ENCODE results near the gene C1QTNF9. TPM values are rescaled to one million over a fixed set of nuclear protein-coding genes. Genes with fewer than 3 reads are reported as not detected.
A peak's percentile ranks its signal among the peaks of the same experiment; 100 is the strongest.
"Not testable (repeated sequence)": the region's sequence is repeated elsewhere in the genome, so short reads cannot be mapped to it uniquely, and the experiment has no call there.

Gene C1QTNF9
- polyA plus RNA-seq, 1 donor (not counting 4 experiments of a cell fraction or from before 2014, with no cell fraction given) = not detected

GRCh38 chr13:24348385-24348784 is 39.0 kb downstream of the C1QTNF9 start:
- Histone ChIP-seq H3K79me2 (ENCODE audit: control insufficient read depth, insufficient read depth, low read length) (no peaks in the 10 kb centered on the region), H3K9ac (ENCODE audit: control insufficient read depth, extremely low read depth, insufficient read depth, low read length) (no peak overlapping the region), H3K27me3 (ENCODE audit: control insufficient read depth, extremely low read depth, insufficient read depth, low read length) (no peaks in the 10 kb centered on the region), H4K20me1 (ENCODE audit: control insufficient read depth, extremely low read depth, insufficient read depth, low read length) (no peaks in the 10 kb centered on the region), H3K4me2 (ENCODE audit: control insufficient read depth, extremely low read depth, insufficient read depth, low read depth, low read length) (peak overlapping the region; percentile 51), H3K27ac (ENCODE audit: control insufficient read depth, insufficient read depth, low read length) (peak overlapping the region; percentile 31), H3K4me3 (ENCODE audit: control insufficient read depth in 2 of 3, extremely low read depth in 1 of 3, insufficient read depth in 2 of 3, low read depth in 1 of 3, low read length in 3 of 3) (no peak overlapping the region), H3K9me1 (ENCODE audit: control insufficient read depth, extremely low read depth, insufficient read depth, low read length) (no peaks in the 10 kb centered on the region), H3K36me3 (ENCODE audit: control insufficient read depth in 2 of 2, extremely low read depth in 1 of 2, insufficient read depth in 2 of 2, low read length in 2 of 2) (no peaks in the 10 kb centered on the region), H2AFZ (ENCODE audit: control insufficient read depth, low read length) (peak overlapping the region; percentile 6), H3K9me3 (ENCODE audit: control insufficient read depth, low read depth, low read length) (no peaks in the 10 kb centered on the region), H3K4me1 (ENCODE audit: control insufficient read depth, extremely low read depth, insufficient read depth, low read length) (peaks cover 26% of the 10 kb centered on the region)
- FAIRE-seq (no peak), DNase-seq (ENCODE audit: low read depth, low spot score) (no peak)
- no peak for TF ChIP-seq CTCF (optimal IDR thresholded peaks at IDR 0.05 in 1 of 3, IDR thresholded peaks at IDR 0.05 in 1 of 3, conservative IDR thresholded peaks at IDR 0.05 in 1 of 3; ENCODE audit: extremely low read depth in 1 of 3, insufficient read depth in 2 of 3, low read length in 3 of 3)
- TF ChIP-seq EZH2 (IDR thresholded peaks at IDR 0.05; ENCODE audit: low read length) = no peak
- dilution Hi-C loops (cut with MboI; ENCODE audit: extremely low pct_ligation_motif_present, low sequenced_read_pairs) = no loop called here

GRCh38 chr13:24348797-24349515 is 39.6 kb downstream of the C1QTNF9 start:
- Histone ChIP-seq H3K9me1 (ENCODE audit: control insufficient read depth, extremely low read depth, insufficient read depth, low read length) (no peaks in the 10 kb centered on the region), H3K36me3 (ENCODE audit: control insufficient read depth in 2 of 2, extremely low read depth in 1 of 2, insufficient read depth in 2 of 2, low read length in 2 of 2) (no peaks in the 10 kb centered on the region)

GRCh38 chr13:24349778-24350664 is 40.6 kb downstream of the C1QTNF9 start:
- H3K9me1 ChIP-seq (ENCODE audit: control insufficient read depth, extremely low read depth, insufficient read depth, low read length); H3K36me3 ChIP-seq (ENCODE audit: control insufficient read depth in 2 of 2, extremely low read depth in 1 of 2, insufficient read depth in 2 of 2, low read length in 2 of 2); H3K27ac ChIP-seq (ENCODE audit: control insufficient read depth, insufficient read depth, low read length); H3K79me2 ChIP-seq (ENCODE audit: control insufficient read depth, insufficient read depth, low read length); H3K27me3 ChIP-seq (ENCODE audit: control insufficient read depth, extremely low read depth, insufficient read depth, low read length); dilution Hi-C loops (cut with MboI; ENCODE audit: extremely low pct_ligation_motif_present, low sequenced_read_pairs); H3K9ac ChIP-seq (ENCODE audit: control insufficient read depth, extremely low read depth, insufficient read depth, low read length); H3K9me3 ChIP-seq (ENCODE audit: control insufficient read depth, low read depth, low read length); H3K4me3 ChIP-seq (ENCODE audit: control insufficient read depth in 2 of 3, extremely low read depth in 1 of 3, insufficient read depth in 2 of 3, low read depth in 1 of 3, low read length in 3 of 3); DNase-seq (ENCODE audit: low read depth, low spot score); H4K20me1 ChIP-seq (ENCODE audit: control insufficient read depth, extremely low read depth, insufficient read depth, low read length); H2AFZ ChIP-seq (ENCODE audit: control insufficient read depth, low read length); FAIRE-seq: not testable (repeated sequence)
- Histone ChIP-seq H3K4me2 (ENCODE audit: control insufficient read depth, extremely low read depth, insufficient read depth, low read depth, low read length) (peak overlapping the region; percentile 5), H3K4me1 (ENCODE audit: control insufficient read depth, extremely low read depth, insufficient read depth, low read length) (peaks cover 35% of the 10 kb centered on the region)

More at GRCh38 chr13:24348797-24349515, 39.6 kb downstream of the C1QTNF9 start:
- FAIRE-seq (peak; percentile 81), DNase-seq (ENCODE audit: low read depth, low spot score) (no peak)
- H3K4me1 ChIP-seq (ENCODE audit: control insufficient read depth, extremely low read depth, insufficient read depth, low read length) = peaks cover 32% of the 10 kb centered on the region
- peak overlapping the region; percentile 6 for H2AFZ ChIP-seq (ENCODE audit: control insufficient read depth, low read length)
- H3K27ac ChIP-seq (ENCODE audit: control insufficient read depth, insufficient read depth, low read length) = peak overlapping the region; percentile 31
- H3K9me3 ChIP-seq (ENCODE audit: control insufficient read depth, low read depth, low read length) = no peaks in the 10 kb centered on the region
- peak overlapping the region in 1 of 3 experiments; percentile 20 for H3K4me3 ChIP-seq (ENCODE audit: control insufficient read depth in 2 of 3, extremely low read depth in 1 of 3, insufficient read depth in 2 of 3, low read depth in 1 of 3, low read length in 3 of 3)
- TF ChIP-seq EZH2 (IDR thresholded peaks at IDR 0.05; ENCODE audit: low read length) (no peak), CTCF (optimal IDR thresholded peaks at IDR 0.05 in 1 of 3, IDR thresholded peaks at IDR 0.05 in 1 of 3, conservative IDR thresholded peaks at IDR 0.05 in 1 of 3; ENCODE audit: extremely low read depth in 1 of 3, insufficient read depth in 2 of 3, low read length in 3 of 3) (no peak)
- H3K4me2 ChIP-seq (ENCODE audit: control insufficient read depth, extremely low read depth, insufficient read depth, low read depth, low read length) = peak overlapping the region; percentile 51
- dilution Hi-C loops (cut with MboI; ENCODE audit: extremely low pct_ligation_motif_present, low sequenced_read_pairs) = no loop called here
- no peak overlapping the region for H3K9ac ChIP-seq (ENCODE audit: control insufficient read depth, extremely low read depth, insufficient read depth, low read length)
- no peaks in the 10 kb centered on the region for H3K27me3 ChIP-seq (ENCODE audit: control insufficient read depth, extremely low read depth, insufficient read depth, low read length)
- no peaks in the 10 kb centered on the region for H4K20me1 ChIP-seq (ENCODE audit: control insufficient read depth, extremely low read depth, insufficient read depth, low read length)
- no peaks in the 10 kb centered on the region for H3K79me2 ChIP-seq (ENCODE audit: control insufficient read depth, insufficient read depth, low read length)
